Nucleus accumbens (tissue), 56 donors: ENCODE data around the gene BRAP.
"Not testable (repeated sequence)": the region's sequence is repeated elsewhere in the genome, so short reads cannot be mapped to it uniquely, and the experiment has no call there.

Experiments used
- DNase-seq, 56 donors: peaks; one replicate each; lab custom pipeline; 2025; lab: John Stamatoyannopoulos, UW

Gene BRAP, protein sequence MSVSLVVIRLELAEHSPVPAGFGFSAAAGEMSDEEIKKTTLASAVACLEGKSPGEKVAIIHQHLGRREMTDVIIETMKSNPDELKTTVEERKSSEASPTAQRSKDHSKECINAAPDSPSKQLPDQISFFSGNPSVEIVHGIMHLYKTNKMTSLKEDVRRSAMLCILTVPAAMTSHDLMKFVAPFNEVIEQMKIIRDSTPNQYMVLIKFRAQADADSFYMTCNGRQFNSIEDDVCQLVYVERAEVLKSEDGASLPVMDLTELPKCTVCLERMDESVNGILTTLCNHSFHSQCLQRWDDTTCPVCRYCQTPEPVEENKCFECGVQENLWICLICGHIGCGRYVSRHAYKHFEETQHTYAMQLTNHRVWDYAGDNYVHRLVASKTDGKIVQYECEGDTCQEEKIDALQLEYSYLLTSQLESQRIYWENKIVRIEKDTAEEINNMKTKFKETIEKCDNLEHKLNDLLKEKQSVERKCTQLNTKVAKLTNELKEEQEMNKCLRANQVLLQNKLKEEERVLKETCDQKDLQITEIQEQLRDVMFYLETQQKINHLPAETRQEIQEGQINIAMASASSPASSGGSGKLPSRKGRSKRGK

DNA sequence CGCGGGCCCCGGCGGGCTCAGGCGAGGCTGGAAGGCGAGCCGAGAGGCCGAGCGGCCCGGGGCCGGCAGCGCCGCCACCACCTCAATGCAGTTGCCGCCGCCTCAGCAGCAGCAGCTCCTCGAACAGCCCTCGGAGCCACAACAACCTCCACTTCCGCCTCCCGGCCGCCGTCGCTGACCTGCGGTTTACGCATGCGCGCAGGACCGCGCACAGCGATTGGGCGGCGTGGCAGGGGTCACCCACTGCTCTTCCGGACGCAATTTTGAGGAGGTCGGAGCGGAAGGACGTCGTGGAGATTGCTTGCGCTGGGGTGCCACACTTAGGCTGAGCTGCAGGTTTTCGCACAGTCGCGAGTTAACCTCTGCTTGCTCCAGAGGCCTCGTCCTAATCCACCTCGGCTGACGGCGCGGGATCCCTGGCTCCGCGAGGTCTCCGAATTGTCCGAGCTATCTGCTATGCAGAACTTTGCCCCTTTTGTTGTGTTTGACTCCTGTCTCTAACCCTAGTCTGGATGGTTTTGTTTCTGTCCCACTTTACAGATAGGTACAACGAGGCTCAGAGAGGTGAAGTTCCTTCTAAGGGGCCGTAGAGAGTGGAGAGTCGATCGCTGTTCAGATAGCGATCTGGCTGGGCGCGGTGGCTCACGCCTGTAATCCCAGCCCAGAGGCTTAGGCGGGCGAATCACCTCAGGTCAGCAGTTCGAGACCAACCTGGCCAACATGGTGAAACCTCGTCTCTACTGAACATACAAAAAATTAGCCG is at the start of gene BRAP, which contains the start of gene ACAD10:
BRAP (minus strand) TSS at position 146 of the 763 bp plus-strand sequence. CDS start 164 bp downstream, outside the sequence.
ACAD10 (plus strand) TSS at position 243 of the 763 bp plus-strand sequence. CDS start 6,657 bp downstream, outside the sequence.
- peak; percentile 31 to 95 (median 85) for DNase-seq

DNA sequence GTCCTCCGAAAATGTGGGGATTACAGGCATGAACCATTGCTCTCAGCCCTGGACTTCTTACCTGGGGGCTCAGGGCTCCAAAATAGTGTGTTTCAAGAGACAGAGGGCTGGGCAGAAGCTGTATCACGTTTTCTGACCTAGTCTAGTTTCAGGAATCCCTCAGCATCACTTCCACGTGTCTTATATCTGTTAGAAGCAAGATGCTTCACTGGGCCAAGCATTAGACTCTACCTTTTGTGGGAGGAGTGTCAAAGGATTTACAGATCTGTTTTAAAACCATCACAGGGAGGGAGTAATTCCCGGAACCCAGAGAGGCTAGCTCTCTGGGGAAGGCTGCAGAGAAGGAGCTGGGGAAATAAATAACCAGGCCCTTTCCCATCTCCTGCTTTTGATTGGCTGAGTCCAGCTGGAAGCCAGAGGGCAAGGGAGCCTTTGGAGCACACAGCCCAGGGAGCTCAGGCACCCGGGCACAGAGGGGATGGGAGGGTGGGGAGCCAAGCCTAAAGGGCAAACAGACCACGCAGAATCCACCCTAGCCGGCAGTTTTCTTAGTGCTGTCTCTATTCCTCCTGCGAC is 47.7 kb upstream of the BRAP start:
- no peak for DNase-seq

DNA sequence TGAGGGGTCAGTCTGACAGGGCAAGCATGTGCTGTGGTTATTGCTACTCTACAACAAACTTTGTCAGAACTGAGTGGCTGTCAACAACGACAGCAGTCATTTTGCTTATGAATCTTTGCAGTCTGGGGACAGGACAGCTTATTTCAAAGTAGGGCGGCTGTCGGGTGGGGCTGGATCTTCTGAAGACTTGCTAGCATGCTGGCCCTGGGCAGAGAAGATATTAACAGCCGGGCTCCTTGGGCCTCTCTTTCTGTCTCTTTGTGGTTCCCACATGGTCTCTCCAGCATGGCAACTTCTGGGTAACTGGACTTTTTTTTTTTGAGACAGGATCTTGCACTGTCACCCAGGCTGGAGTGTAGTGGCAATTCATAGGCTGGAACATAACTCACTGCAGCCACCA is 47.0 kb upstream of the BRAP start:
- no peak for DNase-seq

DNA sequence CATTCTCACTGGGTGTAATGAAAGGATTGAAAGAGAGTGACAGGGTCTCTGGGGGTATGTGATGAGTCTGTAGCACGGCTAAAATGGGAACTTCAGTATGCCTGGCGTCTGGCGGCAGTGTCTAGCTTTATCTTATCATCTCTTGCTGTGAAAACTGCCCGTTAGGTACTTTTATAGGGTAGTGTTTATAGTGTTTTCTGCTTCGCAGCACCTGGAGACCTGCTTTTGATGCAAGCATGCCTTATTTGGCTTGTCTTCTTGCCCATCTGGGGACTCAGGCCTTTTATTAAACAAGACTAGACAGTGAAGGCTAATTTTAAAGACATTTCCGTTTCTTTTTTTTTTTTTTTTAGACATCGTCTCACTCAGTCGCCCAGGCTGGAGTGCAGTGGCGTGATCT is 44.7 kb upstream of the BRAP start:
- DNase-seq: no peak

DNA sequence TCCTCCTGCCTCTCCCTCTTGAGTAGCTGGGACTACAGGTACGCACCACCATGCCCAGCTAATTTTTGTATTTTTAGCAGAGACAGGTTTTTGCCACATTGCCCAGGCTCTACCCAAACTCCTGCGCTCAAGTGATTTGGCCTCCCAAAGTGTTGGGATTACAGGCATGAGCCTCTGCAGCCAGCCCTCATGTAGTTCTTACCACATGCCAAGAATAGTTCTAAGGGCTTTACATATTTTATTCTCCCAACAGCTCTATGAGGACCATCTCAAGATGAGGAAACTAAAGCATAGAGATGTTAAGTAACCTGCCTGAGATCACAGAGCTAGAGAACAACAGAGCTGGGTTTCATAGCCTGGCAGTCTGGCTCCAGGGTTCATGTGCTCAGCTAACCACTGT is 43.0 kb upstream of the BRAP start:
- no peak for DNase-seq

DNA sequence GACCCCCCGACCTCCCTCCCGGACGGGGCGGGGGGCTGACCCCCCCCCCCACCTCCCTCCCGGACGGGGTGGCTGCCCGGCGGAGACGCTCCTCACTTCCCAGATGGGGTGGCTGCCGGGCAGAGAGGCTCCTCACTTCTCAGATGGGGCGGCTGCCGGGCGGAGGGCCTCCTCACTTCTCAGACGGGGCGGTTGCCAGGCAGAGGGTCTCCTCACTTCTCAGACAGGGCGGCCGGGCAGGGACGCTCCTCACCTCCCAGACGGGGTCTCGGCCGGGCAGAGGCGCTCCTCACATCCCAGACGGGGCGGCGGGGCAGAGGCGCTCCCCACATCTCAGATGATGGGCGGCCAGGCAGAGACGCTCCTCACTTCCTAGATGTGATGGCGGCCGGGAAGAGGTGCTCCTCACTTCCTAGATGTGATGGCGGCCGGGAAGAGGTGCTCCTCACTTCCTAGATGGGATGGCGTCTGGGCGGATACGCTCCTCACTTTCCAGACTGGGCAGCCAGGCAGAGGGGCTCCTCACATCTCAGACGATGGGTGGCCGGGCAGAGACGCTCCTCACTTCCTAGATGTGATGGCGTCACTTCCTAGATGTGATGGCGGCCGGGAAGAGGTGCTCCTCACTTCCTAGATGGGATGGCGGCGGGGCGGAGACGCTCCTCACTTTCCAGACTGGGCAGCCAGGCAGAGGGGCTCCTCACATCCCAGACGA is 38.0 kb upstream of the BRAP start:
- not testable (repeated sequence) for DNase-seq

DNA sequence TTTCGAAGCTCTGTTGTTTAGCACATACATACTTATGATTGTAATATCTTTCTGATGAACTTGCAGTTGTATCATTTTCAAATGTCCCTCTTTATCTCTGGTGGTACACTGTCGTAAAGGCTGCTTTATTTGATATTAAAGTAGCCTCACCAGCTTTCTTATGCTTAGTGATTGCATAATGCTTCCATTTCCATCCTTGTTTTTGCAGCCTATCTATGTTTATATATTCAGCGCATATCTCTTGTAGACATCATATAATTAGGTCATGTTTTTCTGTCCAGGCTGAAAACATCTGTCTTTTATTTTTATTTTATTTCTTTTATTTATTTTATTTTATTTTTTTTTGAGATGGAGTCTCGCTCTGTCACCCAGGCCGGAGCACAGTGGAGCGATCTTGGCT is 34.7 kb upstream of the BRAP start:
- DNase-seq: no peak

DNA sequence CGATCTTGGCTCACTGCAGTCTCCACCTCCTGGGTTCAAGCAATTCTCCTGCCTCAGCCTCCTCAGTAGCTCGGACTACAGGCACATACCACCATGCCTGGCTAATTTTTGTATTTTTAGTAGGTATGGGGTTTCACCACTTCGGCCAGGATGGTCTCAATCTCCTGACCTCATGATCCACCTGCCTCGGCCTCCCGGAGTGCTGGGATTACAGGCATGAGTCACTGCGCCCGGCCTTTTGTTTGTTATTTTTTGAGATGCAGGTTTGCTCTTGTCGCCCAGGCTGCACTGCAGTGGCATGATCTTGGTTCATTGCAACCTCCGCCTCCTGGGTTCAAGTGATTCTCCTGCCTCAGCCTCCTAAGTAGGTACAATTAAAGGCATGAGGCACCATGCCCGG is 33.6 kb upstream of the BRAP start:
- not testable (repeated sequence) for DNase-seq

DNA sequence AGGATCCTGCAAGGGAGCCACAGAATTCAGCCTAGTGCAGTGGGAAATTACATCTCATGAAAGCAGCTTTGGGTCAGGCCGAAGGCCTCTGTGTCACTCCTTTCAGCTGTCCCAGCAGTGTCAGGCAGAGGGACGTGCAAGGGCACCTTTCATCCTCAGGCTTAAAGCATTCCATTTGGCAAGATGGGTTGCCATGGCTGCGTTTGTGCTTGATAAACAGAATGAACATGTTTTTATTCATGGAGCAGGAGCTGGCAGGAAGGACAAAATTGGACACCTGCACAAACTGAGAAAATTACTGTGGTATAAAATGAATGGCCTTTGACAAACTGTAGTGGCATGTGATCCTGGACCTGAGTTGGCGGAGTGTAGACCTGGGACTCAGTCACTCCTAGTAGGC is 29.5 kb upstream of the BRAP start:
- DNase-seq: no peak

DNA sequence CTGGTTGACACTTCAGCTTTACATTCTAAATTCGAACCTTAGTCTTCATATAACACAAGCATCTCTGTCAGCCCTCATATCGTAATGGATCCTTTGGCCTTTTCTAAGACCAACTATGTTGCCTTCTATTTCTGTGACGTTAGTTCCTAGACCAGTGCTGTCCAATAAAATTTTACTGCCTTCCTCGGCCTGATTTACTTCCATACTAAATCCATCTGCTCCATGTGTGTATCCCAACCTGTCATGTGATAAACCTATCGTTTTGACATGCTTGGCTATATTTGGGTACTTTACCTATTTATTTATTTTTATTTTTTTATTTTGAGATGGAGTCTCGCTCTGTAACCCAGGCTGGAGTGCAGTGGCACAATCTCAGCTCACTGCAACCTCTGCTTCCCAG is 20.4 kb upstream of the BRAP start:
- no peak for DNase-seq

DNA sequence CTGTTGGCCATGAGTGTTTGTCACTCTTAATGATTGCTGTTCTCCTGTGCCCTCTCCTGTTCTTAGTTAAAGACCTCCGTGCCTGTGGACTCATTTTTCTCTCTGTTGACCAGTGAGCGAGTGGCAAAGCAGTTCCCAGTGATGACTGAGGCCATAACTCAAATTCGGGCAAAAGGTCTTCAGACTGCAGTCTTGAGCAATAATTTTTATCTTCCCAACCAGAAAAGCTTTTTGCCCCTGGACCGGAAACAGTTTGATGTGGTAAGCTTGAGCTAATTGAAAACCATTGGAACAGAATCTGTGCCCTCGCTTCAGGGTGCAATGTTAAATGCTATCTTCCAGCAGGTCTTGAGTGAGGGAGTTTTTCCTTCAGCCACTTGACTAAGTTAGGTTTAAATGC is 19.9 kb upstream of the BRAP start:
- DNase-seq: no peak

DNA sequence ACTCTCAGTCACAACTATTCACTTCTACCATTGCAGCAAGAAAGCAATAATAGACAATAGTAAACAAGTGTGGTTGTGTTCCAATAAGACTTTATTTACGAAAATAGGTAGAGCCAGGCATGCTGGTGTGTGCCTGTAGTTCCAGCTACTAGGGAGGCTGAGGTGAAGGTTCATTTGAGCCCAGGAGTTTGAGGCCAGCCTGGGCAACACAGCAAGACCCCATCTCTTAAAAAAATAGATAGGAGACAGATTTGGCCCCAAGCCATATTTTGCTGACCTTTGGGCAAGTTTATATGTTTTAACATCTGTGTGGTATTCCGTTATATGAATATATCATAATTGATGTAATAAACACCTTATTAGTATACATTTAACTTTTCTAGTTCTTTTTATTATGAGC is 14.2 kb upstream of the BRAP start:
- no peak for DNase-seq

DNA sequence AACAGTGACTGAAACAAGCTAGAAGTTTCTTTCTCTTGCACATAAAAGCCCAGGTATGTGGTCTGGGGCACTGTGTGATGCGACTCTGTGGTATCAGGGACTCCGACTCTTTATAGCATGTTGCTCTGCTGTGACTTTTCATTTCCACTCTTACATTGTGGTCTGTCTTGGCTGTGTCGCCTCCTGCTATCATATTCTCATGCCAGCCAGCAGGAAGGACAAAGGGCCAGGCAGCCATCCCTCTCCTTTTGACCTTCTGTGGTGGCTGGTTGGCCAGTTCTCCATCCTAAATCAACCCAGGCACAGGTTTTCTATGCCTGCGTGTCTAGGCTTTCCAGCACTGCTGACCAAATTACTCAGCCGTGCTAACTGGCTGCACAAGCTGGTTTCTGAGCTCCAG is 8.1 kb upstream of the BRAP start:
- no peak for DNase-seq

DNA sequence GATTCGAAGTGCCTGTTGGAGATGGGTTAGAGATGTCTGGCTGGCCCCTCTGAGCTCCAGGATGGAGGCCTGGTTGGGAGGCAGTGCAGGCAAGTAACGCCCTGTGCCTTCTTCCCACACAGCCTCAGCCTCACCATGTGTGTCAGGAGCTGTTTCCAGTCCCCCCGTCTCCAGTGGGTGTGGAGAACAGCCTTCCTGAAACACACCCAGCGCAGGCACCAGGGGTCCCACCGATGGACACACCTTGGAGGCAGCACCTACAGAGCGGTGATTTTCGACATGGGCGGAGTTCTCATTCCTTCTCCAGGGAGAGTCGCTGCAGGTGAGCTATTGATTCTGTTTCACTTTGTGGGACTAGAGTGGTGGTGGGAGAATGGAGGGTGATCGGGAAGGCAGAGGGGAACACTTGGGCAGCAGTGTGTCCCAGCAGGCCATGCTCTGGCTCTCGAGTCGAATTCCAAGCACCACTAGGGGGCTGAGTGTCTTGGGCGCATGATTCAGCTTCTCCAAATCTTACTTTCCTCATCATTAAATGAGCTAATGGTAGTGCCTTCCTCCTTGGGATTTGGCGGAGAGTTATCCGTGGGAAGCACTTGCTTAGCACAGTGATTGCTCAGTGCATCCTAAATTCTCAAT is 6.9 kb upstream of the BRAP start:
- DNase-seq: no peak

DNA sequence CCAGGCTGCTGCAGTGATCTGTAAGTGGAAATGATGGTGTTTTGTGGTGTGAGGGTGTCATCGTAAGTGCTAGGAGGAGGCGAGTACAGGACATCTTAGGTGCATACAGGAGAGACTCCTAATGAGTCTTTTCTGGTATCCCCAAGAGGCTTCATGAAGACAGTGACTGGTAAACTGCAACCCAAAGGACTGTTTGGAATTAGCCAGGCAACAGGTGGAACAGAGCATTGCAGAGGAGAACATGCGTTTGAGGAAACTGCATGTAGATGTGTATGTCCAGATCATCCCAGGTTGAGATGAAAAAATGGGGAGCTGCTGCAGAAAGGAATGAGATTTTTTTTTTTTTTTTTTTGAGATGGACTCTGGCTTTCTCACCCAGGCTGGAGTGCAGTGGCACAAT is 5.5 kb upstream of the BRAP start:
- DNase-seq: no peak

DNA sequence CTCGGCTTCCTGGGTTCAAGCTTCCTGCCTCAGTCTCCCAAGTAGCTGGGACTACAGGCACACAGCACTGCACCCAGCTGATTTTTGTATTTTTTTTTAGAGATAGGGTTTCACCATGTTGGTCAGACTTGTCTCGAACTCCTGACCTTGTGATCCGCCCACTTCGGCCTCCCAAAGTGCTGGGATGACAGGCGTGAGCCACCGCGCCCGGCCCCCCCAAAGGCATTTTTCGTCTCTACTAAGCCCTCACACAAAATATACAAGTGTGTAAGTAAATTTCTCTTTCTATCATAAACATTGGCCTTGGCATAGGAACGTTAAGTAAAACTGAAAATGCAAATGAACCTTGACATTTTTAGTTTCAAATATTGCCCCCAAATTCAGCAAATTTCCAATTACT is 2.2 kb upstream of the BRAP start:
- no peak for DNase-seq

DNA sequence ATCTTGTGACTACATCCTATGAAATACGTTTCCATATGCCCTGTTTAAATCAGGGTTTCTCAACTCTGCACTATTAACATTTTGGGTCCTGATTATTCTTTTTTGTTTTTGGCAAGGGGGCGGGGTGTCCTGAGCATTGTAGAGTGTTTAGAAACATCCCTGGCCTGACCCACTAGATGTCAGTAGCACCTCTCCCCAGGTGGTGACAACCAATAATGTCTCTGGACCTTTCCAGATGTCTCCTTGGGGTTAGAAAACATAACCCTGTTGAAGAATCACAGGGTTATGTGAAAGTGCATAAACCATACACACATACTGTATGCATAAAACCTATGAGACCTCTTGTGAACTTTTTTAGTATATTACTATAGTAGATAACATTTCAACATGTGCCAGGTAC is 1.5 kb upstream of the BRAP start:
- no peak for DNase-seq

DNA sequence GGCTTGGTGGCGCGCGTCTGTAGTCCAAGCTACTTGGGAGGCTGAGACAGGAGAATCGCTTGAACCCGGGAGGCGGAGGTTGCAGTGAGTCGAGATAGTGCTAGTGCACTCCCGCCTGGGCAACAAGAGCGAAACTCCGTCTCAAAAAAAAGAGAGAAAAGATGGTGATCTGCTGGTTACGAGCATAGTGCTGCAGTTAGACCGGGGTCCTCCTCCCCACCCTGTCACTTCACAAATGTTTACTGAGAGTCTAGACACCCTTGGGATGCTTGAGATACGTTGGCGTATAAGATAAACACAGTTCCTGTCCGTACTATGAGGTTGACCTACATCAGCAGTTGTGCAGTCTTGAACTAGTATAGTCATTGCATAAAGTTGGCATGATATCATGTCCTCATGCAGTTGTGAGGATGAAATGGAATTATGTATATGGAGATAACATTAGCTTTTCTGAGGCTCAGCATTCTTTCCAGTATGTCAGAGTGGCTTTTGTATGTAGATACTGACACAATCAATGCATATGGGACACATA is 884 bp upstream of the BRAP start:
- no peak for DNase-seq

DNA sequence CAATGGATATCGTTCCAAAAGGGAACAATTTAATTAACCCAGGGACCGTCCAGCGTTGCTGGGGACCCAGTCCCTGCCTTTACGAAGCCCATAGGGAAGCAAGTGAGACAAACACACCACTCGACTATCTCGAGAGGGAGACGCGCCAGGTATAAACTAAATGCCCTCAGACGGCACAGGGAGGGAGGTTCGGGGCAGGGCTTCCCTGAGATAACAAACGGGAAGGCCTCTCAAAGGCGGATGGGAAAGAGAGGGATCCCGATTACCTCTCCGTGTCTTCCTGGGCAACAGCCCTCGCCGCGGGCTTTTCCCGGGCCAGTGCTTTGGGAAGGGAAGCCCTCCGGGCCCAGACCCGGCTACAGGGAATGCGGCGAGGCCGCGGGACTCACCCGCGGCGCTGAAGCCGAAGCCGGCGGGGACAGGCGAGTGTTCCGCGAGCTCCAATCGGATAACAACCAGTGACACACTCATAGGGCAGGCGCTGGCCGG is 390 bp downstream of the BRAP start:
- DNase-seq: peak in 4 of 56 donors; percentile 11 to 49 (median 44)
